ENCODE data around the gene C11orf54. TPM values are rescaled to one million over a fixed set of nuclear protein-coding genes. Genes with fewer than 3 reads are reported as not detected.

C11orf54 gene
- 17.2 and 27.2 TPM in 2 replicates for total RNA-seq

DNA sequence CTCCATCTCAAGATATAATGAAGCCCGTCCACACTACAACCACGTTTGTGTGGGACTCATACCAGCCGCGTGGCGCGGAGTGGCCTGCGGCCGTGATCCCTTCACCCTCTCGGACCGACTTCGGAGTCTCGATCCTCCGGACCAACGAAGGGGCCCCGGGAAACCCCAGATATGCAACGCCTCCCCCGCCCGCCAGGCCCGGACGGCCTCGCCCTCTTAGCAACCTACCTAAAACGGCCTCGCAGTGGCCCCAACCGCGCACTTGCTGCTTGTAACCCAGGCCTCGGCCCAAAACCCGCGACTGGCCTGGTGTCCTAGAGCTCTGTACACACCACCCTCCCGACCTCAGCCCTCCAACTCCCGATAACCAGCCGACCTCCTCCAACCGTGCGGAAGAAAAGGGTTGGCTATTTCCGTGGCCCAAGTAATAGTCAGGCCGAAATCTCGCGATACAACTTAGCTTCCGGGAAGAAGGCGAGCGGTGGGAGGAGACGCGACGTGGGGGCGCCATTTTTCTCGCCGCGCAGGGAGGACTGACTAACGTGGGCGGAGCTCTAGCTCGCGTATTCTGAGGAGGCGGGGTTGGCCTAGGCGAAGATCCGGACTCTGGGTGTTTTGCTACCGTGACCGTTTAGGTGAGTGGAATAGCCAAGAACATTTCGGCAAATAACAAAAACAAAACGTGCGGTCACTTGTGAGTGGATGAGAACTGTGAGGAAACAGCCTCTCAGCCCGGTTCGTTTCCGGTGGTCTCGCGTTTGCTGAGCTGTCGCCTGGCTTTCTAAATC, at the start of gene C11orf54, which contains the start of gene TAF1D:
Gene C11orf54 (plus strand): TSS at position 579 of the 788 bp plus-strand sequence. CDS start 5,722 bp downstream, outside the sequence.
Gene TAF1D (minus strand): TSS at position 402 of the 788 bp plus-strand sequence. CDS start 2,191 bp downstream, outside the sequence.

DNA sequence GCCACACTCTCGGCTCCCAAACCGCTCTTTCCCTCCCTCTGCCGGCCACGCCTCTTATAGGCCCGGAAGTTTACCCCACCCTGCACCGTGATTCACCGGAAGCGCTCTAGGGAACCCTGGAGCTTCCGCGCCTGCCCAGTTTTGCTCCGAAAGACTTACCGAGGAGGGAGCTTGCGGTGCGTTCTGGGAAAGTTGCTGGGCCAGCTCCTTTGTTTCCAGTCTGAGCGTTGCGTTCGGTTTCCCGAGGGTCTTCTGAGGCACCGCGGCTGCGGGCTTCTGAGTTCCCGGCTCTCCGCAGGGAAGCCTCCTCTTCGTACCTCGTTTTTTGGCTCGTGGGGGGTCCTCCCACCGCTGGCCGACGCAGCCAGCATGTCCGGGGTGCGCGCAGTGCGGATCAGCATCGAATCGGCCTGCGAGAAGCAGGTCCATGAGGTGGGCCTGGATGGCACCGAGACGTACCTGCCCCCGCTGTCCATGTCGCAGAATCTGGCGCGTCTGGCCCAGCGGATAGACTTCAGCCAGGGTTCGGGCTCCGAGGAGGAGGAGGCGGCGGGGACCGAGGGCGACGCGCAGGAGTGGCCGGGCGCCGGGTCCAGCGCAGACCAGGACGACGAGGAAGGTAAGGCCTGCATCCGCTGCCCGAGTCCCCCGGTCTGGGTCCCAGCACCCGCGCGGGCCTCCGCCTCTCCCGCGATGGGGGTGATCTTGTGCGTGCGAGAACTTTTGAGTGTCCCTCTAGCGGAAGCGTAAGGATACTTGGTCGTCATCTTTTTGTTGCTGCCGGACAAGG, 42.9 kb downstream of the C11orf54 start, which contains the start of gene MED17:
Gene MED17 (plus strand): TSS at position 138 of the 790 bp plus-strand sequence. CDS start 232 bp downstream, at position 370.

Other genes with a start within 250 kb of the C11orf54 start
- gene SMCO4, start 198.3 kb upstream of the C11orf54 start, total RNA-seq = 16.7 and 23.7 TPM in 2 replicates
- gene CEP295, start 80.0 kb upstream of the C11orf54 start, total RNA-seq = 13.3 and 28.3 TPM in 2 replicates
- gene TAF1D, start 177 bp upstream of the C11orf54 start, total RNA-seq = 192 and 286 TPM in 2 replicates
- gene MED17, start 42.6 kb downstream of the C11orf54 start, total RNA-seq = 30.9 and 35.1 TPM in 2 replicates
- gene VSTM5, start 108.9 kb downstream of the C11orf54 start, total RNA-seq = under 0.01 TPM in 1 of 2 replicates, not detected in the other

Data from epithelial cell of umbilical artery (primary cell).